GM19043 (cell line): ENCODE measurements around the gene CATSPERB.
"Not testable (repeated sequence)": the region's sequence is repeated elsewhere in the genome, so short reads cannot be mapped to it uniquely, and the experiment has no call there.

Experiments used
- ATAC-seq: cut with Tn5 transposase; IDR thresholded peaks from one replicate; pipeline ENCODE4 v1.9.1; 2021; ENCODE audit warnings: low read depth; ENCODE audit not compliant: unreplicated experiment

Gene CATSPERB

DNA sequence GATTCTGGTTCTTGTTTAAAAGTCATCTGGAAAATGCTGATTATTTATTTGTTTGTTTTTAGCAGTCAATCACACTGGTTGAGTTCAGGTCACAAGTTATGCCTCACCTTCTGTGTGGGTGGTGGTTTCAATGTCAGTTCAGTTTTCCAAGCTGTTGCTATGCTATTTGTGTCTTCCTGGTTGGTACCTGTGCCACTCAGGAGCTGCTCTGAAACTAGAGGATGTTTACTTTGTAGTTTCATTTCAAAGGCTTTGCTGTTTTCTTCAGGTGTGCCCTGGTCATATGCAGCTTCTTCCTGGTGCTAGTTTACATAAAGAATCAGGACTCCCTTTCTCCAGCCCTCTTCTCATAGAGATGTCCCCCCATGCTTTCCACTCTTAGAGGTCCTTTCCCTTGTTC lies 146.0 kb downstream of the CATSPERB start:
- no peak for ATAC-seq

DNA sequence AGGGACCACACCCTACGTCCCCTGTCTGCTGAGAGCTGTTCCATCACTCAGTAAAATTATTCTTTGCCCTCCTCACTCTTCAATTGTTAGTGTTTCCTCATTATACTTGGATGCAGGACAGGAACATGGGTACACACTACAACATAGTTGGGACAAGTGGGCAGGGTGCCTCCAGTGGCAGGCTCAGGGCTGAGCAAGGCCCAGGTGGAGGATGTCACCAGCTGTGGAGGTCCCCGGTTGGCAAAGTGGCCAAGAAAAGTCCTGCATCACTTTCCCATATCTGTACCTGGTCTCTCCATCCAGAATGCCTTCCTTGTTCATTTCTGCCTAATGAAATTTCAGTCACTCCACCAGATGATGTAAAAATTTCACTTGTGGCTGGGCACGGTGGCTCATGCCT lies 149.1 kb downstream of the CATSPERB start:
- ATAC-seq: no peak

DNA sequence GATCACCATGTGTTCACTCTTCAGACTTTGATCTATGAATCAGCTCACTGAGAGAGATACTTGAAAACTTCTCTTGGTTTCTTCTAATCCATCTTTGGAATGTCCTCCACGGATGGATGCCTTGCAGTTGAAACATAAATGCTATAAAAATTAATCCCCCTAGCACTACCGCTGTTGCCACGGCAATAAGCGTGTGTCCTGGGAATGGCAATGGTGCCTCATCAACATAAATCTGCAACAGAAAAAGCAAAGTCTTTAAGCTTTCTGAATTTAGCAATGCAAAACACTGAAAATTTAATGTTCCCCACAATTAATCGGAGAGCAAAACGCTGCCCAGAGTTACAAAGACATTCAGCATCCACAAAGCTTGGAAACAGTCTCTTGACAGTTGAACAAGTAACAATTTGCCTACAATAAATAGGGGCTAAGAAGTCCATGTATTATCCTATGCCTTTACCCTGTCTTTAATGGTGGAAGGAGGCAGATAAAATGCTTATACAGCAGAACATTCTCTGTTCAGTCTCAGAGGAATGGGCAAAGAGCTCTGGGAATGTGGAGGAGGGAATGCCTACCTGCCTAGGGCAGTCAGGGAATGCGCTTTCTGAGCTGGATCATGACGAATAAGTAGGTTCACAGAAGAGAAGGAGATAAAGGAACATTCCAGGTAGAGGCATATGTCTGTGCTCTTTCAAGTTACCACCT lies 150.9 kb downstream of the CATSPERB start:
- ATAC-seq: no peak

DNA sequence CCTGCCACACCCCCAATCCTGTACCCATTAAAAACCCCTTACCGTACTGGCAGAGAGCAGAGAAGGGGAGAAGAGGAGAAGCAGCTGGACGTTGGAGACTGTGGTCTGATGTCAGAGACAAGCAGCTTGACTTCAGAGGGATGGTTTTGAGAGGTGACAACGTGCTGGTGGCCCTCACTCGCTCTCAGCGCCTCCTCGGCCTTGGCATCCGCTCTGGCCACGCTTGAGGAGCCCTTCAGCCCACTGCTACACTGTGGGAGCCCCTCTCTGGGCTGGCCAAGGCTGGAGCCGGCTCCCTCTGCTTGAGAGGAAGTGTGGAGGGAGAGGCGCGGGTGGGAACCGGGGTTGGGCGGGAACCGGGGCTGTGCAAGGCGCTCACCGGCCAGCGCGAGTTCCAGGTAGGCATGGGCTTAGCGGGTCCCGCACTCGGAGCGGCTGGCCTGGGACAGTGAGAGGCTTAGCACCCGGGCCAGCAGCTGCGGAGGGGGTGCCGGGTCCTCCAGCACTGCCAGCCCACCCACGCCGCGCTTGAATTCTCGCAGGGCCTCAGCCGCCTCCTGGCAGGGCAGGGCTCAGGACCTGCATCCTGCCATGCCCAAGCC lies 154.2 kb downstream of the CATSPERB start:
- ATAC-seq: no peak

DNA sequence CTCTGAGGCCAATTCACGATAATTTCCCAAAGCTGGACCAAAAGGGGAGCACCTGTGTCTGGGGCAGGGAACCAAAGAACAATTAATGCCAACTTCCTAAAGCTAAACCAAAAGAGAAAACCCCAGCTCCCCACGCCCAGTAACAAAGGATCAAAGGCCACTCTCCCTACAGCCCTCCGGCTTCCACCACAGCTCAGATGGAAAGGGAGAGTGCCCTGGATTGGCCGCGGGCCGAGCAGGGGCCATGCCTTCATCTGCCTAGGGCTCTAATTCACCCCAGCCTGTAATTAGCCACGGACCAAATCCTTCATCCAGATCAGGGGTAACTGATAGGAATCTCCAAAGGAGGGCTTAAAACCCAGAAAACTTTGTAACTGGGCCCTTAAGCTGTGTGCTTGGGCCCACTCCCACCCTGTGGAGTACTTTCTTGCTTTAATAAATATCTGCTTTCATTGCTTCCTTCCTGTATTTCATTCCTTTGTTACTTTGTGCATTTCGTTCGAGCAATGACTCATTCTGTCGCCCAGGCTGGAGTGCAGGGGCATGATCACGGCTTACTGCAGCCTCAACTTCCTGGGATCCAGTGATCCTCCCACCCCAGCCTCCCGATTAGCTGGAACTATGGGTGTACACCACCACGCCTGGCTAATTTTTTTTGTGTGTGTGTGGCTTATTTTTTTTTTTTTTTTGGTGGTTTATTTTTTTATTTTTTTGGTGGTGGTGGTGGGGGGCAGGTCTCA lies 156.2 kb downstream of the CATSPERB start:
- no peak for ATAC-seq

DNA sequence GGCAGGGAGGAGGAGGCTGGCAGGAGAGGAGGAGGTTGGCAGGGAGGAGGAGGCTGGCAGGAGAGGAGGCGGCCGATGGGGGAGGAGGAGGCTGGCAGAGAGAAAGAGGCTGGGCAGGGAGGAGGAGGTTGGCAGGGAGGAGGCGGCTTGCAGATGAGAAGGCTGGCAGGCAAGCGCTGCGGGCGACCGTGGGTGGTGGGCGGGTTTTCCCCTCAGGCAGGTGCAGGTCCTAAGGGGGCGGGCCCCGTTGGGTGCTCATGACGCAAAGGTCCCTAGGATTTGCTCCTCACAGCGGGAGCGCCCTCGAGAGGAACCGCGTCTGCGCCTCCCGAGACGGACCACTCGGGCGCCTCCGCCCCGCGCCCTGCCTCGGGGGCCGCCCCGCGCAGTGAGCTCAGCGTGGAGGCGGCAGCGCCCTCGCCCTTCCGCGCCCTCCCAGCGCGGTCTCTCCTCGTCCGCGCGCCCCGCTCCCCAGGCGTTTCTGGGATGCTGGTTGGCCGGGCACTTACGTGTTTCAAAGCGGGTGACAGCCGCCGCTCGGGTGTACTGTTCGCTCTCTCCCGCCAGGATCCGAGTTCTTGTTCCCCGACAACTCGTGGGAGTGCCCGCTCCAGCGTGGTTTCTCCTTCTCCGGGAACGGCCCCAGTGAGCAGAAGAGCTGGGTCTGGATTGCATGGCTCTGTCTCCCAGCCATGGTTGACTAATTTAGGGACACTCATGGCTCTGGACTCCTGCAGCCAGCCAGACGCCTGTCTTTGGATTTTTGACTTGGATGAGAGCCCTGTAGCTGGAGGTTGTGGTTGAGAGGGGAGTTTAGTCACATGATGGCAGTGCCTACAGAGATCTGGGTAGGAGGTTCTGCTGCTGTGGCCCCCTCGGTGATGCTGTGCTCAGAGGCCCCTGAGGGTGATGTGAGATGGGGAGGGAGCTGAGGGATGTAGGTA lies 157.7 kb downstream of the CATSPERB start:
- ATAC-seq: no peak

DNA sequence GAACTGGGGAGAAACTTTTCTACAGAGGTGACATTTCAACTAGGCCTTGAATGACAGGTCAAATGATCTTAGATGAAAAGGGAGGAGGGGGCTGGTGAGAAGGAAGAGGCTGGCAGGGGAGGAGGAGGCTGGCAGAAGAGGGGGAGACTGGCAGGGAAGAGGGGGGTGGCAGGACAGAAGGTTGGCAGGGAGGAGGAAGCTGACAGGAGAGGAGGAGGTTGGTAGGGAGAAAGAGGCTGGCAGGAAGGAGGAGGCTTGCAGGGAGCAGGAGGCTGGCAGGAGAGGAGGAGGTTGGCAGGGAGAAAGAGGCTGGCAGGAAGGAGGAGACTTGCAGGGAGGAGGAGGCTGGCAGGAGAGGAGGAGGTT lies 158.4 kb downstream of the CATSPERB start:
- no peak for ATAC-seq

DNA sequence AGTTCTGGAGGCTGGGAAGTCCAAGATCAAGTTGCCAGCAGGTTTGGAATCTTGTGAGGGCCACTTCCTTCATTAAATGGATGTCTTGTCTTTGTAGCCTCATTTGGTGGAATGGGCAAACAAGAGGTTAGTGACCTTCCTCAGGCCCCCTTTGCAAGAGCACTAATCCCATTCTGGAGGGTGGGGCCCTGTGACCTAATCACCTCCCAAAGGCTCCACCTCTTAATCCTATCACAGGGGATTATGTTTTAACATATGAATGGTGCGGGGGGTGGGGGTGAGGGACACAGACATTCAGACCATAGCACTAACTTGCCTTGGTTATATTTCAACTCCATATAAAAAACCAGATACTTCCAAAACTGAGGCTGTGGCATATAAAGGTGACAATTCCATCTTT lies 161.9 kb downstream of the CATSPERB start:
- ATAC-seq: no peak

DNA sequence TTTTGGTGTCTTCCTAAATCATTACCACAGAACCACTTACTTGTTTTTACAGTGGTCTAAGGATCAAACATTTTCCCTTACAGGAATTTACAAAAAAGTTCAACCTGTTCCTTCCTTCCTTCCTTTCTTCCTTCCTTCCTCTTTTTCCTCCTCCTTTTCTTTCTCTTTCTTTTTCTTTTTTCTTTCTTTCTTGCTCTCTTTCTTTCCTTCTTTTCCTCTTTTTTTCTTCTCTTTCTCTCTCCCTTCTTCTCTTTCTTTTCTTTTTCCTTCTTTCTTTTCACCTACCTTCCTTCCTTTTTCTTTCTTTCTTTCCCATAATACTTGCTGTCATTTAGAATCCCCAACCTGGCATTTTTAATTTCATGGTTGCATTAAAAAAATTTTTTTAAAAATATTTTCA lies 162.6 kb downstream of the CATSPERB start:
- no peak for ATAC-seq

DNA sequence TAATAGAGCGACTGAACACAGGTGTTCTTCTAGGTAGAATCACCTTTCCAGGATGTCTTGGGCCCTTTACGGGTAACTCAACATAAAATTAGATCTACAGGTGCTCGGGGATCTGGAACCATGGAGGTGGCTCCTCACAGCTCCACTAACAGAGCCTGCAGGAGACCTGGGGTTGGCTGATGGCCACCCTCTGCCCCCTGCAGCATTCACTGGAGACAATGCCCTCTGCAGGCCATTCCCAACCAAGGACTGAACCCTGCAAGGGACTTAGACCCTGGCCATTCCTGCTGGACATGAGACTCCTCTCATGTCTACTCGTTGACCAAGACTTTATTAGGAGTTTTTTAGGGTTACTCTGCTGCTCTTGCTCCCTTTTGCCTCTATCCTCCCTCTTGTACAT lies 163.3 kb downstream of the CATSPERB start:
- no peak for ATAC-seq

DNA sequence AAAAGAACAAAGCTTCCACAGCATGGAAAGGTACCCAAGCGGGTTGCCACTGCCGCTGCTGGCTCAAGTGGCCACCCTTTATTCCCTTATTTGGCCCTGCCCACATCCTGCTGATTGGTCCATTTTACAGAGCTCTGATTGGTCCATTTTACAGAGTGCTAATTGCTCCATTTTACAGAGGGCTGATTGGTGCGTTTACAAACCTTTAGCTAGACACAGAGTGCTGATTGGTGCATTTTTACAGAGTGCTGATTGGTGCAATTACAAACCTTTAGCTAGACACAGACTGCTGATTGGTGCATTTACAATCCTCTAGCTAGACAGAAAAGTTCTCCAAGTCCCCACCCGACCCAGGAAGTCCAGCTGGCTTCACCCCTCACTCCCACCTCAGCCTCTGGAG lies 164.1 kb downstream of the CATSPERB start:
- ATAC-seq: not testable (repeated sequence)

DNA sequence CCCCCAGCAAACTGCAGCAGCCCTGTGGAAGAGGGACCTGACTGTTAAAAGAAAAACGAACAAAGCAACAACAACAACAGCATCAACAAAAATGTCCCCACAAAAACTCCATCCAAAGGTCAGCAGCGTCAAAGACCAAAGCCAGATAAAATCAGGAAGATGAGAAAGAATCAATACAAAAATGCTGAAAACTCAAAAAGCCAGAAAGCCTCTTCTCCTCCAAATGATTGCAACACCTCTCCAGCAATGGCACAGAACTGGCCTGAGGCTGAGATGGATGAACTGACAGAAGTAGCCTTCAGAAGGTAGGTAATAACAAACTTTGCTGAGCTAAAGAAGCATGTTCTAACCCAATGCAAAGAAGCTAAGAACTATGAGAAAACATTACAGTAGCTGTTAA lies 176.4 kb downstream of the CATSPERB start:
- no peak for ATAC-seq

DNA sequence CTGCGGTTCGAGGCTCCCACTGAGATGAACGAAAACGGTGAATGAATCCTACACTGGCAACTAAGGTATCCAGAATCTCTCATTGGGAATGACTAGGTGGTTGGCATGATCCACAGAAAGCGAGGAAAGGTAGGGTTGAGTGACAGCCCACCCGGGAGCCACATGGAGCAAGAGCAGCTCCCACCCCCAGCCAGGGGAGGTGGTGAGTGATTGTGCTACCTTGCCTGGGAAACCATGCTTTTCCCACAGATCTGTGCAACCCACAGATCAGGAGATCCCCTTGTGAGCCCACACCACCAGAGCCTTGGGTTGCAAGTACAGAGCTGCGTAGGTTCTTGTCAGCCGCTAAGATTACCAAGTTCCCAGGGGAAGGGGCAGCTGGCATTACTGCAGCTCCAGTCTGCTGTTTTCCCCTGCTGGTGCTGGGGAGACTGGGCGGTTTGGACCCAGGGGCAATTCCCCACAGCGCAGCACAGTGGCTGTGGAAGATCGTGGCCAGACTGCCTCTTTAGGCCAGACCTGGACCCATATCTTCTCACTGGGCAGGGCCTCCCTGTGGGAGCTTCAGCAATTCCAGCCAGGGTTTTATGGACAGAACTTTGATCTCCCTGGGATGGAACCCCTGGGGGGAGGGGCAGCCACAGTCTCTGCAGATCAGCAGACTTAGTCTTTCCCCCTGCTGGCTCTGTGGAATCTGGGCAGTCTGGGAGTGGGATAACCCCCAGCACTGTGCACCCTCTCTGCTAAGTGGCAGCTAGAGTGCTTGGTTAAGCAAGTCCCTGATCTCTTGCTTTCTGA lies 177.2 kb downstream of the CATSPERB start:
- ATAC-seq: no peak

DNA sequence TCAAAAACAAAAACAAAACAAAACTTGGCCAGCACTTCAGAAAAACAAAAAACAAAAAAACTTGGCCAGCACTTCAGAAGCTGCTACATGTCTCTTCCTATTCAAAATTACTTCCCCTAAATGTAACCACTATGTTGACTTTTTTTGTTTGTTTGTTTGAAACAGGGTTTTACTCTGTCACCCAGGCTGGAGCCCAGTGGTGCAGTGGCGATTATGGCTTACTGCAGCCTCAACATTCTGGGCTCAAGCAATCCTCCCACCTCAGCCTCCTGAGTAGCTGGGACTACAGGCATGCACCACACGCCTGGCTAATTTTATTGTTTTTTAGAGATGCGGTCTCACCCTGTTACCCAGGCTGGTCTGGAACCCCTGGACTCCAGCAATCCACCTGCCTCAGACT lies 183.8 kb downstream of the CATSPERB start:
- no peak for ATAC-seq

DNA sequence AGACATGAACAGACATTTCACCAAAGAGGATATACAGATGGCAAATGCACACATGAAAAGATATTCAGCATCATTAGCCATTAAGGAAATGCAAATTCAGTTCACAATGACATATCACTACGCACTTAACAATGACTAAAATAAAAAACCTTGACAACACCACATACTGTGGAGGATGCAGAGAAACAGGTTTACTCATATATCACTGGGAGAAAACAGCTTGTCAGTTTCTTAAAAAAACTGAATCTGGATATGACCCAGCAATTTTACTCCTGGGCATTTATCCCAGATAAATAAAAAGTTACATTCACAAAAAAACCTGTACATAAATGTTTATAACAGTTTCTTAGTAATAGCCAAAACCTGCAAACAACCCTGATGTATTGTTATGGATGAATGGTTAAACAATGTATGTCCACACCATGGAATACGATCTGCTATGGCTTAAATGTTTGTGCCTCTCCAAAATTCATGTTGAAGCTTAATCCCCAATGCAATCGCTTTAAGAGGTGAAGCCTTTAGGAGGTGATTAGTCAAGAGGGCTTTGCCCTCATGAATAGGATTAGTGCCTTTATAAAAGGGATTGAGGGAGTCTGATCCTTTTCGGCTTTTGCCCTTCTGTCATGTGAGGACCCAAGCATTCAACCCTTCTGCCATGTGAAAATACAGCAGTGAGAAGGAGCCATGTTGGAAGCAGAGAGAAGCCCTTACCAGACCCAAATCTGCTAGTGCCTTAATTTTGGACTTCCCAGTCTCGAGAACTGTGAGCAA lies 185.8 kb downstream of the CATSPERB start:
- no peak for ATAC-seq

DNA sequence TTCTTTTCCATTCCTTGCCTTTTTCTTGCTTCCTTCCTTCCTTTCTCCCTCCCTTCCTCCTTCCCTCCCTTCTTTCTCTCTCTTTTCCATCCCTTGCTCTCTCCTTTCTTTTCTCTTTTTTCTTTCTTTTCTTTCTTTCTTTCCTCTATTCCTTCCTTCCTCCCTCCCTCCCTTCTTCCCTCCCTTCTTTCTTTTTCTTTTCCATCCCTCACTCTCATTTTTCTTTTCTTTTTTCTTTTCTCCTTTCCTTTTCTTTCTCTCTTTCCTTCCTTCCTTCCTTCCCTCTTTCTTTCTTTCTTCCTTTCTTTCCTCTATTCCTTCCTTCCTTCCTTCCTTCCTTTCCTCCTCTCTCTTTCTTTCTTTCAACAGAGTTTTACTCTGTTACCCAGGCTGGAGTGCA lies 186.7 kb downstream of the CATSPERB start:
- ATAC-seq: no peak

DNA sequence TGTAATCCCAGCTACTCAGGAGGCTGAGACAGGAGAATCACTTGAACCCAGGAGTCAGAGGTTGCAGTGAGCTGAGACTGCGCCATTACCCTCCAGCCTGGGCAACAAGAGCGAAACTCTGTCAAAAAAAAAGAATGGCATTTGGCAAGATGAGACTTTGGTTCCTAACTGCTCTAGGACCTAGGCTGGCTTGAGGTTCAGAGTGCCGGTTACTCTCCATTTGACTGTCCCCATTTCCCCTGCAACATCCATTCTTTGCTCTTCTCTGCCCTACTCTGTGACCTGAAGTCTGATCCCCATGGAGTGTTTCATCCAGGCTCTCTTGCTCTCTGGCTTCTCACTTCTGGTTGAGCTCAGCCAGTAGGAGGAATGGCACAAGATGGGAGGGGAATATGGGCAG lies 195.6 kb downstream of the CATSPERB start:
- ATAC-seq: no peak

DNA sequence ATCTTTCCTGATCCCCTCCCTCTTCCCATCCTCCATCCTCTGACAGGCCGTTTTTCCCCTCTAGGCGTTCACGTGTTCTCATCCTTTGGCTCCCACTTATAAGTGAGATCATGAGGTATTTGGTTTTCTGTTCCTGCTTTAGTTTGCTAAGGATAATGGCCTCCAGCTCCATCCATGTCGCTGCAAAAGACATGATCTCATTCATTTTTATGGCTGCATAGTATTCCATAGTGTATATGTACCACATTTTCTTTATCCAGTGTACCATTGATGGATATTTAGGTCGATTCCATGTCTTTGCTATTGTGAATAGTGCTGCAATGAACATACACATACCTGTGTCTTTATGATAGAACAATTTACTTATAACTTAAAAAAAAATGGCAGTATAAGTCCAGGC lies 197.8 kb downstream of the CATSPERB start:
- not testable (repeated sequence) for ATAC-seq

DNA sequence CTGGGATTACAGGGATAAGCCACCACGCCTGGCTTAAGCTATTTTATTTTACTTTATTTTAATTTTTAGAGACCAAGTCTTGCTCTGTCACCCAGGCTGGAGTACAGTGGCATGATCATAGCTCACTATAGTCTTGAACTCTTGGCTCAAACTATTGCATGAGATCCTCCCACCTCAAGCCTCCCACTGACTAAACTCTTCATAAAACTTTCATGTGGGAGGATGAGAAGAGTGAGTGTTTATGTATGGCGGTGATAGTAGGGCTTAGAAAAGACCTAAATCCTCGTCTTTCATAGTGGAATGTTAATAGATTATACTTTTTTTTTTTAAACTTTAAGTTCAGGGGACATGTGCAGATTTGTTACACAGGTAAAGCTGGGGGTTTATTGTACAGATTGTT lies 198.3 kb downstream of the CATSPERB start:
- no peak for ATAC-seq
